Urothelium cell line (cell line): ENCODE measurements around the gene PBXIP1.

Source experiments
- DNase-seq: peaks from one replicate; pipeline ENCODE4 v3.0.0; 2011; ENCODE audit warnings: low spot score, mixed read lengths
- FAIRE-seq: peaks from 2 replicates; lab custom pipeline; 2011; peaks lifted over from hg19 to GRCh38; lab: Jason Lieb, UNC

PBXIP1 gene, protein sequence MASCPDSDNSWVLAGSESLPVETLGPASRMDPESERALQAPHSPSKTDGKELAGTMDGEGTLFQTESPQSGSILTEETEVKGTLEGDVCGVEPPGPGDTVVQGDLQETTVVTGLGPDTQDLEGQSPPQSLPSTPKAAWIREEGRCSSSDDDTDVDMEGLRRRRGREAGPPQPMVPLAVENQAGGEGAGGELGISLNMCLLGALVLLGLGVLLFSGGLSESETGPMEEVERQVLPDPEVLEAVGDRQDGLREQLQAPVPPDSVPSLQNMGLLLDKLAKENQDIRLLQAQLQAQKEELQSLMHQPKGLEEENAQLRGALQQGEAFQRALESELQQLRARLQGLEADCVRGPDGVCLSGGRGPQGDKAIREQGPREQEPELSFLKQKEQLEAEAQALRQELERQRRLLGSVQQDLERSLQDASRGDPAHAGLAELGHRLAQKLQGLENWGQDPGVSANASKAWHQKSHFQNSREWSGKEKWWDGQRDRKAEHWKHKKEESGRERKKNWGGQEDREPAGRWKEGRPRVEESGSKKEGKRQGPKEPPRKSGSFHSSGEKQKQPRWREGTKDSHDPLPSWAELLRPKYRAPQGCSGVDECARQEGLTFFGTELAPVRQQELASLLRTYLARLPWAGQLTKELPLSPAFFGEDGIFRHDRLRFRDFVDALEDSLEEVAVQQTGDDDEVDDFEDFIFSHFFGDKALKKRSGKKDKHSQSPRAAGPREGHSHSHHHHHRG

GRCh38 chr1:154955718-154956543 is at the start of gene PBXIP1:
TSS of gene PBXIP1 (minus strand) at chr1:154956099. CDS start at chr1:154953721, 2,378 bp downstream.
- FAIRE-seq, result no peak
- peak; percentile 91 for DNase-seq

DNA sequence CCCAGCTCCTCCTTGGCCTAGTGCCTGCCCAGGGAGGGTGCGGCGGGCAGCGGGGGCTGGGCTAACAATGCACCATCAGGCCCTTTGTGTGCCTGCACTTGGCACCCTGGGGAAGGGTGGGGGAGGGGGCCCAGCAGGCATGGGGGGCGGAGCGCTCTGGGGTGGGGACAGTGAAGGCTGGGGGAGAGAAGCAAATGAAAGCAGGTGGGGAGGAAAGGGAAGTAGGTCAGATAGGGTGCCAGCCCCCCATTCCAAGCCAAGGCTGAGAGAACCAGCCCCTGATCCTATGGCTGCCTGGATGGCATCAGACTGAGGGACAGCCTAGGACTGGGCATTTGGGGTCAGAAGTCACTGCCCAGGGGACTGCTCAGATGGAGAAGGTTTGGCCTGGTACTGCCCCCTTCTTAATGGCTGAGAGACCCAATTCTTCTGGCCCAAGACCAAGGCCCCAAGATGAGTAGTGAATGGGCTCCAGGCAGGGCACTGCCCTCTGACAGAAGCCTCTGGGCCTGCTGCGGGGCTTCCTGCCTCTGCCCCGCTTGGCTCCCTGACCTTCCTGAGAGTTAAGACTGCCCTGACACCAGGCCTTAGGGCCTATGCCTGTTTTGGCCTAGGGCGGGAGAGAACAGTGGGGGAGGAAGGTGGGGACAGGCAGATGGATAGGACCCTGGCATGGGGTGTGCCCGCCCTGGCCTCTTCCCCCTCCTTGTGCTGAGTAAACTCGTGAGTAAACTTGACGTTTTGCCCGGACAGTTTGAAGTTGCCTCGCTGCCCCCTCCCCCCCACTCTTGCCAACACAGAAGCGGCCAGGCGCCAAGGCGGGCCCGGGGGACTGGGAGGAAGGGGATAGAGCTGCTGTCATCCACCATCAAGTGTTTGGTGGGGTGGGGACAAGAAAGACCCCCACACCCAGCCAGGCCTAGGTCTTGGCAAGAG is 49.4 kb upstream of the PBXIP1 start:
- no peak for DNase-seq
- no peak for FAIRE-seq

- no peak for FAIRE-seq
- no peak for DNase-seq
These were observed 48.6 kb upstream of the PBXIP1 start for GRCh38 chr1:155004352-155005075.

DNA sequence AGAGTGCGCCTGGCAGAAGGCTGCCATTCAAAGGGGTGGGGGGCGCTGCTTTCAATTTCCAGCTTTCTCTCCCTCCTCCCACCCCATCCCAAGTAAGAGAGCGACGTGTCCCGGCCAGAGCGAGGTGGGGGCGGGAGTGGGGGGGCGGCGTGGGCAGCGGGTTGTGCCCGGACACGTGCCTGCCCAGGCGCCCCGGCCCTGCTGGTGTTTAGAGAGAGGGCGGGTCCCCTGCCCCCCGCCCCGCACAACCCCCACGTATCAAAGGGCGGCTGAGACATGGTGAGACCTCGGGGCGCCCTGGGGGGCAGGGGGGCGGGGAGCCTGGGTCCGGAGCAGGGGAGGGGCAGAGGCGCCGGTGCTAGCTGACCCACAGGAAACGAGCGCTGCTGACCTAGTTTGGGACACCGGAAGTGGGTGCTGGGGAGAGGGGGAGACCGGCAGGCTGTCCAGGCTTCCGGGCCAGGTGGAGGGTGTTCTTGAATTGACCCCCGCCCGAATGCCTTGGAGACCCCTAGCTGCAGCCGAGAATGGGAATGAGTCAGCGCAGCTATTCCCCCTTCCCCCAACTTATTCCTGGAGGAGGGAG is 48.0 kb upstream of the PBXIP1 start:
- FAIRE-seq, result no peak

GRCh38 chr1:155003227-155003765 is 47.4 kb upstream of the PBXIP1 start:
- FAIRE-seq (no peak), DNase-seq (no peak)

More for the DNA sequence above, 48.0 kb upstream of the PBXIP1 start:
- peak; percentile 58 for DNase-seq

DNA sequence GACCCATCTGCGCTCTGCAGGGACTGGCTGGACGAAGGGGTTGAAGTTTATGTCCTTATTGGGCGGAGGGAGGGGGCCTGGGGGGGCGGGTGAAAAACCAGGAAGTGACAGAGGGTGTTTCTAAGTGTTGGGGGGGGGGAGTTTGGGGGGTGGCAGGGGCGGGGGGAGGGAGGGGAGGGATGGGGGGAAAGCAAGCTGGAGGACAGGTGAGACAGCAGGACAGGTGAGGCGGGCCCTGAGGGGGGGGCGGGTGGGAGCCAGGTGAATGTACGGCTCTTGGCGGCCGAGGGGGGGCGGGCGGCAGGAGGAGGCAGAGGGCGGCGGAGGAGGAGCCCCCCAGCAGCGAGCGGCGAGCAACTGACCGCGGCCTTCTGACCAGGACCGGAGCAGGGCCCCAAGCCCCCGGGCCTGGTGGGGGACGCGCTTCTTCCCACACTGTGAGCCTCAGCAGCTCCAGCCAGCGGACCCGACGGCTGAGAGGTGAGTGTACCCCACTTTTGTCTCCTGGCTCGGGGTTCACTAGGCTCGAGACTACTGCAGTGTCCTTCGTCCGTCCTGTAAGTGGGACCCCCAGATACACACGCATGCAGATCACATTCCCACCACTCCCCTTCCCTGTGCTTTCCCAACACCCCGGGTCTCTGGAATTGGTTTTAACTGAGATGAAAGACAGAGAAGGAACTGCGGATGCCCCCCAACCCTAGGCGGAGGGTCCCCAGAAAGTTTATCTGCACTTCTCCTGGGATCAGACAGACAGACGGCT is 46.7 kb upstream of the PBXIP1 start, which contains the start of gene ZBTB7B:
Gene ZBTB7B, plus strand, starts transcription at position 339 of the 763 bp plus-strand sequence. CDS start 11,859 bp downstream, outside the sequence.
- DNase-seq, result peak; percentile 67

GRCh38 chr1:155001675-155002463 is 46.0 kb upstream of the PBXIP1 start:
- FAIRE-seq (peak; percentile 86), DNase-seq (peak; percentile 99)

More for the DNA sequence above, 46.7 kb upstream of the PBXIP1 start, which contains the start of gene ZBTB7B:
- FAIRE-seq, result no peak

DNA sequence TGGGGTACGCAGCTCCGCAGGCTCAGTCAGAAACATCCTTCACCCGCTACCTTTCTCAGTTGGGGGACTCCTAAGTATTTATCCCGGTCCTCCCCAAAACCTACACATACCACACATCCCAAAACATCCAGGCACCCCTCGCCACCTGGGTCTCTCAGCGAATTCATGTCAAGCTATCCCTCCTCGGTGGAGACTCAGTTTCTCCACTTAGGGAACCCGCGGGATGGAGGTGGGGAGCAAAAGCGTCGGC is 45.5 kb upstream of the PBXIP1 start:
- no peak for FAIRE-seq
- no peak for DNase-seq

- FAIRE-seq (no peak), DNase-seq (peak; percentile 86)
These were observed 45.0 kb upstream of the PBXIP1 start for GRCh38 chr1:155000726-155001424.

DNA sequence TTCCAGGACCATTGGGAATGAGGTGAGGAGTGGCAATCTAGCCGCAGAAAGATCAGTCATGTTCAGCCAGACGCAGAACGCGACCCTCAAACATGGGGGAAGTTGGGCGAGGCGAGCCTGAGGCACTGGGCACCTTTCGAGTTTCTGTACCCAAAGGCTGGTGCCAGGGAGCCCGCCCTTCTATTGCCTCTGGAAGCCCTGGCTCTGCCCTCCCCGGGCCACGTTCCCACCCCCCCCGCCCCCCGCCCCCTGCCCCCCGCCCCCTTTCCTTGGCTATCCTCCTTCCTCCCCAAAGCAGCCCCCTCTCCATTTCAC is 44.5 kb upstream of the PBXIP1 start:
- FAIRE-seq (no peak), DNase-seq (peak; percentile 56)

GRCh38 chr1:154999571-155000410 is 43.9 kb upstream of the PBXIP1 start:
- FAIRE-seq (no peak), DNase-seq (no peak)

GRCh38 chr1:154998818-154999570 is 43.1 kb upstream of the PBXIP1 start:
- peak; percentile 67 for DNase-seq
- FAIRE-seq, result no peak

- no peak for DNase-seq
- no peak for FAIRE-seq
These were observed 42.4 kb upstream of the PBXIP1 start for GRCh38 chr1:154998201-154998780.

DNA sequence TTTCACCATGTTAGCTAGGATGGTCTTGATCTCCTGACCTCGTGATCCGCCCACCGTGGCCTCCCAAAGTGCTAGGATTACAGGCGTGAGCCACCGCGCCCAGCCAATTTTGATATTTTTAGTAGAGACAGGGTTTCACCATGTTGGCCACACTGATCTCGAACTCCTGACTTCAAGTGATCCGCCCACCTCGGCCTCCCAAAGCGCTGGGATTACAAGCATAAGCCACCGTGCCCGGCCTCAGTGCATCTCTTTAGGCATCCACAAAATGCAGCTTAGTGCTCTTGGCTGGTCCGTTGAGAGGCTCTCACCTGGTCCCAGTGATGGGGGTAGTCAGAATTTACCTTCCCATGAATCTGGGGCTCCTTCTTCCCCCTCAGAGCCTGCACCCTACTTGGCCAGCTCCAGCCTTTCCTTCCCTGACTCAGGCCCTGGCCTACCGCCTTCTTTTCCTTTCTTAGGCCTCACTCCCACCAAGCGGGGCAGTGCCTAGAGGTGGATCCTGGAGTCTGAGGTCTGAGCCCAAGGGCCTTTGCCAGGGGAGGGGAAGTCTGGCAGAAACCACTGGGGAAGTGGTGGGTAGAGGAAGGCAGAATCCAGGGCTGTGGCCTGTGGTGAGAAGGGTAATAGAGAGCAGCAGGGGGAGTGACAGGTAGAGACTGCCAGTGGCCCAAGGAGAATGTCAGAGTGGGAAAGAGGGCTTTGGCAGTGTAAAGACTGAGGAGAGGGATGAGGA is 41.2 kb upstream of the PBXIP1 start:
- FAIRE-seq (no peak), DNase-seq (no peak)
